Measurements from ENCODE around the gene ATP1A1. TPM values are rescaled to one million over a fixed set of nuclear protein-coding genes. Genes with fewer than 3 reads are reported as not detected.

ATP1A1 gene
- total and polyA plus RNA-seq, 9 of the 15 experiments (the other 6 are each of a cell fraction or from before 2014, with no cell fraction given): 99.3 to 513 (median 234) TPM

- peak; percentile 21; the same call in 1 of the 2 replicates for TF ChIP-seq JUN (IDR thresholded peaks at IDR 0.05; ENCODE audit: borderline replicate concordance, low read depth, low read length)
- no peak for TF ChIP-seq JUN (CRISPR knock-in tag; IDR thresholded peaks at IDR 0.05; ENCODE audit: borderline replicate concordance)
- peak; percentile 8 for TF ChIP-seq POLR2B (IDR thresholded peaks at IDR 0.05; ENCODE audit: low read depth, partially characterized antibody)
- peak; percentile 18; the same call in 1 of the 2 replicates for TF ChIP-seq ZBTB2 (IDR thresholded peaks at IDR 0.05)
- TF ChIP-seq CCNT2 (IDR thresholded peaks at IDR 0.05; ENCODE audit: borderline replicate concordance, extremely low read depth, insufficient read length, low read depth, low read length): peak; percentile 90
- TF ChIP-seq GATAD2A (IDR thresholded peaks at IDR 0.05): 0 out of 2 replicates have a peak, but pooled peaks have one; percentile 8
- no peak for TF ChIP-seq SRSF1 (IDR thresholded peaks at IDR 0.05; ENCODE audit: low read depth, low read length)
- TF ChIP-seq NBN (IDR thresholded peaks at IDR 0.05; ENCODE audit: low read depth): peak; percentile 83
- TF ChIP-seq PRPF4 (IDR thresholded peaks at IDR 0.05; ENCODE audit: insufficient read depth, low read depth, low read length, poor library complexity, severe bottlenecking): no peak
- peak; percentile 23 to 29; a peak in 2 of 4 replicates for TF ChIP-seq NRF1 (conservative IDR thresholded peaks at IDR 0.05 in 1 of 2, IDR thresholded peaks at IDR 0.05 in 1 of 2)
- TF ChIP-seq PHF21A (IDR thresholded peaks at IDR 0.05; ENCODE audit: borderline replicate concordance, low read depth): peak; percentile 96
- TF ChIP-seq TSC22D4 (tag; IDR thresholded peaks at IDR 0.05): no peak
- TF ChIP-seq ZNF24 (IDR thresholded peaks at IDR 0.05): 0 out of 2 replicates have a peak, but pooled peaks have one; percentile 24
- peak; percentile 8; the same call in 1 of the 2 replicates for TF ChIP-seq MAFF (IDR thresholded peaks at IDR 0.05; ENCODE audit: low read length)
- TF ChIP-seq LARP7 (IDR thresholded peaks at IDR 0.05): no peak
- TF ChIP-seq SMARCA4 (IDR thresholded peaks at IDR 0.05): peak; percentile 91
- TF ChIP-seq KDM1A (IDR thresholded peaks at IDR 0.05): peak; percentile 97
- peak; percentile 71 for TF ChIP-seq EGR1 (conservative IDR thresholded peaks at IDR 0.05)
- TF ChIP-seq TAL1 (IDR thresholded peaks at IDR 0.05): peak; percentile 79
- peak; percentile 83 for TF ChIP-seq MEIS2 (IDR thresholded peaks at IDR 0.05; ENCODE audit: partially characterized antibody)
- TF ChIP-seq FOXM1 (IDR thresholded peaks at IDR 0.05; ENCODE audit: low read depth): peak; percentile 79
- no peak for TF ChIP-seq FOXM1 (CRISPR knock-in tag; IDR thresholded peaks at IDR 0.05; ENCODE audit: low read depth)
- TF ChIP-seq CBX3 (IDR thresholded peaks at IDR 0.05; ENCODE audit: borderline replicate concordance in 1 of 2, low read length in 2 of 2): peak in 1 of 2 experiments; percentile 50; a peak in 2 of 3 replicates
- TF ChIP-seq GATA2 (CRISPR knock-in tag; IDR thresholded peaks at IDR 0.05): peak; percentile 90
- no peak for TF ChIP-seq ADNP (tag; IDR thresholded peaks at IDR 0.05)
- TF ChIP-seq SMARCC2 (IDR thresholded peaks at IDR 0.05; ENCODE audit: low read depth): peak; percentile 46; the same call in 1 of the 2 replicates
- TF ChIP-seq RUNX1 (IDR thresholded peaks at IDR 0.05; ENCODE audit: low read depth): peak; percentile 75
- TF ChIP-seq SMARCE1 (IDR thresholded peaks at IDR 0.05): peak; percentile 80
- peak; percentile 95 for TF ChIP-seq ZBTB5 (IDR thresholded peaks at IDR 0.05)
These were observed 42.9 kb downstream of the ATP1A1 start (continued) for GRCh38 chr1:116415699-116416533.
